Measurements from ENCODE around the gene VRK1.

DNA sequence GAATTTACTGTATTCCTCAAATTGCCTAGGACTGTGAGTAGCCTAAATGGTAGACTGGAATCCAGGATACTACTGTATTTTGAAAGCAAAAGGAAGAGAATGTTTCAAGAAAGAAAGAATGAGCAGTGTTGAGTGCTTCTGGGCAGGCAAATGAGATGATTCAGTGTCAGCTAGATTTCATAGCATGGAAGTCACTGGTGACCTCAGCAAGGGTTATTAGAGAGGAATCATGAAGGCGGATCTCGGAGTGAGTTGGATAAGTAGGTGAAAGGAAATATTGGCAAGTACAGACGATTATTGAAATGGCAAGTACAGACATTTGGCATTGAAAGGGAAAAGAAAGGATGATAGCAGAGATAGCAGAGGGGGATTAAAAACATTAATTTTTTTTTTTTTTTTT lies 27.1 kb downstream of the VRK1 start:
- TF ChIP-seq, protein P1, sequence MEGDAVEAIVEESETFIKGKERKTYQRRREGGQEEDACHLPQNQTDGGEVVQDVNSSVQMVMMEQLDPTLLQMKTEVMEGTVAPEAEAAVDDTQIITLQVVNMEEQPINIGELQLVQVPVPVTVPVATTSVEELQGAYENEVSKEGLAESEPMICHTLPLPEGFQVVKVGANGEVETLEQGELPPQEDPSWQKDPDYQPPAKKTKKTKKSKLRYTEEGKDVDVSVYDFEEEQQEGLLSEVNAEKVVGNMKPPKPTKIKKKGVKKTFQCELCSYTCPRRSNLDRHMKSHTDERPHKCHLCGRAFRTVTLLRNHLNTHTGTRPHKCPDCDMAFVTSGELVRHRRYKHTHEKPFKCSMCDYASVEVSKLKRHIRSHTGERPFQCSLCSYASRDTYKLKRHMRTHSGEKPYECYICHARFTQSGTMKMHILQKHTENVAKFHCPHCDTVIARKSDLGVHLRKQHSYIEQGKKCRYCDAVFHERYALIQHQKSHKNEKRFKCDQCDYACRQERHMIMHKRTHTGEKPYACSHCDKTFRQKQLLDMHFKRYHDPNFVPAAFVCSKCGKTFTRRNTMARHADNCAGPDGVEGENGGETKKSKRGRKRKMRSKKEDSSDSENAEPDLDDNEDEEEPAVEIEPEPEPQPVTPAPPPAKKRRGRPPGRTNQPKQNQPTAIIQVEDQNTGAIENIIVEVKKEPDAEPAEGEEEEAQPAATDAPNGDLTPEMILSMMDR (IDR thresholded peaks at IDR 0.05; ENCODE audit: insufficient read depth, low read length) = no peak
- no peak for TF ChIP-seq GABPA (IDR thresholded peaks at IDR 0.05; ENCODE audit: low read depth)

All from HL-60 (cell line).